ELR (cell line): Measurements from ENCODE around the gene ASCC1.

ENCODE experiments used
- DNase-seq: peaks from one replicate; pipeline ENCODE4 v3.0.0-alpha.2; 2015; ENCODE audit warnings: low read depth

Gene ASCC1

GRCh38 chr10:72081772-72082590 is 134.1 kb downstream of the ASCC1 start:
- no peak for DNase-seq

- DNase-seq, result no peak
These were observed 134.9 kb downstream of the ASCC1 start for GRCh38 chr10:72081210-72081609.

- DNase-seq, result no peak
These were observed 135.8 kb downstream of the ASCC1 start for GRCh38 chr10:72080042-72080975.

- no peak for DNase-seq
These were observed 136.7 kb downstream of the ASCC1 start for GRCh38 chr10:72079356-72079755.

GRCh38 chr10:72077275-72077990 is 138.6 kb downstream of the ASCC1 start:
- no peak for DNase-seq

GRCh38 chr10:72076756-72077155 is 139.3 kb downstream of the ASCC1 start:
- no peak for DNase-seq

- DNase-seq, result no peak
These were observed 140.5 kb downstream of the ASCC1 start for GRCh38 chr10:72075376-72076115.

- DNase-seq, result no peak
These were observed 141.3 kb downstream of the ASCC1 start for GRCh38 chr10:72074574-72075375.

- DNase-seq, result no peak
These were observed 142.1 kb downstream of the ASCC1 start for GRCh38 chr10:72073708-72074573.

GRCh38 chr10:72072639-72073038 is 143.4 kb downstream of the ASCC1 start:
- DNase-seq, result no peak

GRCh38 chr10:72072046-72072445 is 144.0 kb downstream of the ASCC1 start:
- no peak for DNase-seq

- DNase-seq, result peak; percentile 35
These were observed 146.1 kb downstream of the ASCC1 start for GRCh38 chr10:72069751-72070526.

- peak; percentile 22 for DNase-seq
These were observed 147.1 kb downstream of the ASCC1 start for GRCh38 chr10:72068901-72069446.

GRCh38 chr10:72068126-72068765 is 147.8 kb downstream of the ASCC1 start:
- DNase-seq, result no peak

- DNase-seq, result no peak
These were observed 148.5 kb downstream of the ASCC1 start for GRCh38 chr10:72067463-72068125.

GRCh38 chr10:72066318-72067284 is 149.5 kb downstream of the ASCC1 start:
- no peak for DNase-seq
